NCI-H226 (cell line): ENCODE measurements around the gene TMIGD2.
A peak's percentile ranks its signal among the peaks of the same experiment; 100 is the strongest.
"Not testable (repeated sequence)": the region's sequence is repeated elsewhere in the genome, so short reads cannot be mapped to it uniquely, and the experiment has no call there.

Experiments
- DNase-seq: peaks from one replicate; pipeline ENCODE4 v3.0.0-alpha.2; 2015

Gene TMIGD2

DNA sequence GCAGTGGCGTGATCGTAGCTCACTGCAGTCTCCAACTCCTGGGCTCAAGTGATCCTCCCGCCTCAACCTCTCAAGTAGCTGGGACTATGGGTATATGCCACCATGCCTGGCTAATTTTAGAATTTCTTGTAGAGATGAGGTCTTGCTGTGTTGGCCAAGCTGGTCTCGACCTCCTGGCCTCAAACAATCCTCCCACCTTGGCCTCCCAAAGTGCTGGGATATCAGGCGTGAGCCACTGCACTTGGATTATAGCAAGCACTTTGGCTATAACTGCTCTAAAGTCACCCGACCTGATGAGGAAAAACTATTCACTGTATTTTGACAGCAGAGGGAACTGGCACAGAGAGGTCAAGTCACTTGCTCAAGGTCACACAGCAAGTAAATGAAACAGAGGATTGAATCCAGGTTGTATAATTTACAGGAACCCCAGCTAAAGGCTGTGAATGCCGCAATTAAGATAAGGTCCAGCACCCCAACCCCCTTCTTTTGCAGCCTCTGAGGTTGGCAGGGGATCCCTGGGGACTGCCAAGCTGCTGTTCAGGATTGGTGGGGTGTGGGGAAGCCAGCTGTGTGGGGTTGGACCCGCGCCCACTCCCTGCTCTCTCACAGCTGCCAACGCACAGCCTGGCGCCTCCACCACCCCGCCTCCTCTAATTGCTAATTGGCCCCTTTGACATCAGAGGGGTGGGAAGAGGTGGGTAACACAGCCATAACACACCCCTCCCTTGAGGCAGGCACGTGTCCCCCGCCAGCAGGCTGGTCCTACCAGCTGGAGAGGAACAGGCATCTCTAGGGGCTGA is 6.0 kb downstream of the TMIGD2 start:
- no peak for DNase-seq

DNA sequence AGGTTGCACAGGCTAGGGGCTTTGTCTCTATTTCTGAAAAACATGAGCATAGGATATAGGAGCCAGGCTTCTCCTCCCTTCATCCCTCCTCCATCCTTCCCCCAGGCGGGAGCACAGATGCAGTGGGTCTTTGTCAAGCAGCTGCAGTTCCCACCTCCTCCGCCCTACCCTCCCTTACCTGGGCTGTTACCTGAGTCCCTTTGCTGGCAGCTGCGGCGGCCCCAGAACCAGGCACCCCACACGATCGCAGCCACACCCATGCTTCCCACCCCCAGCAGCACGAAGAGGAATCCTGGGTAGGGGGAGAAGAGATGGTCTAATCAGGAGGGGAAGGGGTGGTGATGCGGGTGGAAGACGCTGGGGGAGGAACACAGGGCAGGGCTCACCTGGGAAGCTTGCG is 7.8 kb downstream of the TMIGD2 start:
- DNase-seq: no peak

DNA sequence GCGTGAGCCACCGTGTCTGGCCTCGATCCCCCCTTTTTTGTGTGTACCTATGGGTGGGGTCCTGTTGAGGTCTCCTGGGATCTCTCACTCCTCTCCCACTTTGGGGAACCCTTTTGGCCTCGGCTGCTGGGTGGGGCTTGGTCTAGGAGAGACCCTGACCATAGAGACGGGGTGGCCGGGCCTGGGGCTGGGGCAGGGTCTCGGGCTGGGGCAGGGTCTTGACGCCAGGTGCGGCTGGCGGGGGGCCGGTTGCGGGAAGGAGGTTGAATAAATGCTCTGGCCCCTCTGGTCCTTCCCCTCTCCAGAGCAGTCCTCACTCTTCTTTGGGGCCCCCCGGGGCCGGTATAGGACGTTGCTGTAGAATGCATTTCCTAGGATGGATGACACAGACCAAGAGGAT is 9.7 kb downstream of the TMIGD2 start:
- DNase-seq: no peak

DNA sequence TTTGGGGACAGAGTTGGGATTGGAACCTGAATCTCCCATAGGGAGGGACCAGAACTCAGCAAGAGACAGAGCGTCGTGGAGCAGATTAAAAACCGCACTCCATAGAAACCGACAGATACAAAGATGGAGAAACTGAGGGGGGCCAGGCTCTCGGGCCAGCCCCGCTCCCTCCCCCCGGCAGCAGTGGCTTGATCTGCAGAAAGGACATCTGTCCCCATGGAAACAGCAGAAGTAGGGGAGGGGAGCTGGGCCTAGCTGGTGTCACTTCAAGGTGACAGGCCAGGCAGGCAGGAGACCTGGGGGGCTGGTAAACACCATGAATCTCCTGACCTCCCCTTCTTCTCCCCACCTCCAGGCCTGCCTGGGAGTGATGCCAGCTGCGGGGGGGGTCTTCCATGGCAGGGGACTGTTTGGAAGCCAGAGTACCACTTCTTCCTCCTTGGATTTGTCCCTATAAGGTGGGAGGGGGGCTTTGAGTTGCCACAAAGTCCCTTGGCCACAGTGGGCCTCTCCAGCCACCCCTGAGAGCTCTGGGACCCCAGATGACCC is 10.9 kb downstream of the TMIGD2 start:
- no peak for DNase-seq

DNA sequence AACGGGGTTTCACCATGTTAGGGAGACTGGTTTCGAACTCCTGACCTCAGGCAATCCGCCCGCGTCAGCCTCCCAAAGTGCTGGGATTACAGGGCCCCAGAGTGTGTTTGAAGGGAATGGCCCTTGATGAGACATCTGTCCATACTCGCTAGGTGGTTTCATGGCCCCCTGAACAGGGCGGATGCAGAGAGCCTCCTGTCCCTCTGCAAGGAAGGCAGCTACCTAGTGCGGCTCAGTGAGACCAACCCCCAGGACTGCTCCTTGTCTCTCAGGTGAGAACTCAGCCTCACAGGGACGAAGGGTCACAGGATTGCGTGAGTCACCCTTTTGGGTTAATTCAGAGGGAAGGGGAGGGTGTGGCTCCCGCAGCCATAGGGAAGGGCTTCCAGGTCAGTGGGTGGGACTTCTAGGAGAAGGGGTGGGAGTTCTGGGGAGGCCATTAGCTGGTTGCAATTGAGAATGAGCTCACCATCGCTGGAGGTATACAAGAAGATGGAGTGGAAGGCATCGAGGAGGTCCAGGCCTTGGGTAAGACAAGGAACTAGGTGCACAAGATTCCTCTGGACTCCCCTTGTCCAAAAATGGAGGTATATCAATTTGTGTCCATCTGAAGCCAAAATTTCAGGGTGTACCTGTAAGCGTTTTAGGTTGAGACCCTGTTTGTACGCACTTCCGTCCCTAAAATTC is 14.0 kb downstream of the TMIGD2 start:
- no peak for DNase-seq

DNA sequence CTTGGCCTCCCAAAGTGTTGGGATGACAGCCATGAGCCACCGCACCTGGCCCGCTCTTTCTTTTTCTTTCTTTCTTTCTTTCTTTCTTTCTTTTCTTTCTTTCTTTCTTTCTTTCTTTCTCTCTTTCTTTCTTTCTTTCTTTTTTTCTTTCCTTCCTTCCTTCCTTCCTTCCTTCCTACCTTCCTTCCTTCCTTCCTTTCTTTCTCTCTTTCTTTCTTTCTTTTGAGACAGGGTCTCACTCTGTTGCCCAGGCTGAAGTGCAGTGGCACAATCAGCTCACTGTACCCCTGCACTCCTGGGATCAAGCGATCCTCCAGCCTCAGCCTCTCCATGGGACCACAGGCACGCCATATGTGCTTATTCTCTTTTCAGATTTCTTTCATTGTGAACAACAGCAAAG is 16.0 kb downstream of the TMIGD2 start:
- not testable (repeated sequence) for DNase-seq

DNA sequence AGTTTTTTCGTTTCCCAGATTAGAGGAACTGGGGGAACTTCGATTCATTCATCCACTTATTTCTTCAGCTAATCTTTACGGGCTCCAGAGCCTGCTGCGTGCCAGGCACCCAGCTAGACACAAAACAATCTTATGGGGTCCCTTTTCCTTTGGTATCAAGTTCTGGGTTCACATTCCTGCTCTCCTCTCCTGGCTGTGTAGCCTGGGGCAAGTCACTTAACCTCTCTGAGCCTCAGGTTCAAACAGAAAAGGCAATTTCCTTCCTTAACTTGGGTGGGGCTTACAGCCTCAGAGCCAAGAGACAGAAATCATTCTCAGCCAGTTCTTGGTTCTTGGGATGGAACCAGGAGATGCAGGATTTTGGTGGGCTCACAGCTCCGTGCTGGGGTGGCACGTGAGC is 17.2 kb downstream of the TMIGD2 start:
- no peak for DNase-seq

DNA sequence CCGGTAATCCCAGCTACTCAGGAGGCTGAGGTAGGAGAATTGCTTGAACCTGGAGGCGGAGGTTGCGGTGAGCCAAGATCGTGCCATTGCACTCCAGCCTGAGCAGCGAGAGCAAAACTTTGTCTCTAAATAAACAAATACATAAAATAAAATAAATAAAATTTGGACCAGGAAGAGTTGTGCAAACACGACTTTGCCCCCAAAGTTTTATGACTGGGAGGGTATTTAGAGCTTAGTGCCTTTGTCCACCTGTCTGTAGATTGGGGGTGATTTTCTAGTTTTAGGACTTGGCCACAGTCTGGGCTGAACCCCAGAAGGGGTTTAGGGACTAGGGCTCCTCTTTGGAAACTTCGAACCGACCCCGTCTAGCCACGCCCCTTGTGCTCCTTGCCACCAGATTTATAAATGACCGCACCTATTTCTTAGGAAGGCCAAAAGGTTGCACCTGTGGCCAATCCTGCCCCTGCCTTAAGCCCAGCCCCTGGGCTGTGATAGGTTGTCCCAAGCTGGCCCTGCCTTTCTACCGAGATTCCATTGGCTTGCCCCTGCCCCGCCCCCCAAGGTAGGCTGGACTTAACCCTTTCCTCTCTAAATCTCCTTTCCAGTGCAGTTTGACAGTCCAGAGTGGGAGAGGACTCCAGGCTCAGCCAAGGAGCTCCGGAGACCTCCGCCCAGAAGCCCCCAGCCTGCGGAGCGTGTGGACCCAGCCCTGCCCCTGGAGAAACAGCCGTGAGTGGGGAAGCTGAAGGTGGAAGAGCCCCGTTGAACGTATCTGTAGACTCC is 17.8 kb downstream of the TMIGD2 start:
- DNase-seq: peak; percentile 21

DNA sequence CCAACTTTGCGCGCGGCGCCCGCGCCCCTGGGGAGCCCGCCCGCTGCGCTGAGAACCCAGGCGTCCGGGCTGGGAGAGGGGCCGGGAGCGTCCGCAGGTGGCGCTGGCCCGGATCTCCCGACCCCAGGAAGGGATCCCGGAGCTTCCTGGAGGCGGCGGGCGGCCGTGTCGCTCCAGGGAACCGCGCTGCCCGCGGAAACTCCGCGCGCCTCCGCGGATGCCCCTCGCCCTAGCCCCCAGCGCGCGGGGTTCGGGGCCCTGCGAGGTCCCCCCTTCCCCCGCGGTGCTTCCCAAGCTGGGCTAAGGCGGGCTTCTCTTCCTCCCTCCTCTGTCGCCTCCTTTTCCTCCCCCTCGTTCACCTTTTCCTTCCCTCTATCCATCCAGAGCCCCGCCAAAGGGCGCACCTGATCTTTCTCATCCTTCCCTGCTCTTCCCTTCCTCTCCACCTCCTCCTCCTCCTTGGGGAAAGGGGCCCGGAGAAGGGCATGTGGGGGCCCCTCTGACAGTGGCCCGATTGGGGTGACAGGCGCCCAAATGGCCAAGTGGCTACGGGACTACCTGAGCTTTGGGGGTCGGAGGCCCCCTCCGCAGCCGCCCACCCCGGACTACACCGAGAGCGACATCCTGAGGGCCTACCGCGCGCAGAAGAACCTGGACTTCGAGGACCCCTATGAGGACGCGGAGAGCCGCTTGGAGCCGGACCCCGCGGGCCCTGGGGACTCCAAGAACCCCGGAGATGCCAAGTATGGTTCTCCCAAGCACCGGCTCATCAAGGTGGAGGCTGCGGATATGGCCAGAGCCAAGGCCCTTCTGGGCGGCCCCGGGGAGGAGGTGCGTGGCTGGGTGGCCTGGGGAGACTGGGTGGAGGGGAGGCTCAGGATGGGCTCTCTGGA is 22.4 kb downstream of the TMIGD2 start:
- no peak for DNase-seq

DNA sequence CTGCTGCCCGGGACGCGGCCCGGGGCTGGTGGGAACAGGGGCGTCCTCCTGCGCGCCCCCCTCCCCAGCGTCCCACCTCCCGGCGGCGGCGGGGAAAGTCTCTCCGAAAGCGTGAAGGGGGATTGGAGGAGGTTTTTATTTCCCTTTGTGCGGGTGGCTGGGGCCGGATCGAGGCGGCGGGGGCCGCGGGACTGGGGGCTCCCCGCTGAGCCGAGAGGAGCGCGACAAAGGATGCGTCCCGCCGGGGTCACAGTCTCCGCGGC is 23.0 kb downstream of the TMIGD2 start:
- DNase-seq: no peak

DNA sequence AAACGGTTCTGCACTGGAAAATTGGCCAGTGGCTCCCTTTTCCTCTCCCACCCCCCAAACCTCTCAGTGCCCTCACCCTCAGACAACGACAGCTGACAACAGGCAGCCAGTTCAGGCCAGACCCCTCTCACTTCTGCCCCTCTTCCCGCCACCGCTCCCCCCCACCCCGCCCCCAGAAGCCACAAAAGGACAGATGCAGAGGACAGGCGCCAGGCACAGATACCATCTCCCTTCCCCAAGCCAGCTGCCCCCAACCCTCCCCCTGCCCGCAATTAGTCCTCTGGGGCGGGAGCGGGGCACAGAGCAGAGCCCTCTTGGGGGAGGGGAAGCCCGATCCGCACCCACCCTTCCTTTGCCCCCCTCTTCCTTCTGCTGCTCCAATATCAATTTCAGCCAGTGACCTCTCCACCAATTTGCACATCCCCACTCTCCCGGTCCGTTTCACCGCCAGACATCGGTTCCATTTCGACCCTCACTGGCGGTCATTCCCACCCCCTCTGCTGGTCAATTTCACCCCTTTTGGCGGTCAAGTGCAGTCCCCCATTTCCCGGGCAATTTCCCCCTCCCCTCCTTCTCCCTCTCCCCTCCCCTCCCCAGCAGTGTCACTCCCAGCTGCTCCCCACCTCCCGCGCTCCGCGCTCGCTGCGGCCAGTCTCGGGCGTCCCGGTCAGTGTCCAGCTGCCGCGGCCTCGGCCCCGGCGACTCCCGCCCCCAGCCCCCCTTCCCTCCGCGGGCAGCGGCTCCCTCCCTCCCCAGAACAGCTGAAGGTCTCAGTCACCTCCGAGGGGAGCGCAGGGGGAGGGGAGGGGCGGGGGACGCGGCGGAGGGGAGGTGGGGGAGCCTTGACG is 23.5 kb downstream of the TMIGD2 start, which contains the start of gene SHD:
TSS of gene SHD (plus strand) at position 848 of the 848 bp plus-strand sequence. CDS start 798 bp downstream, outside the sequence.
- no peak for DNase-seq

DNA sequence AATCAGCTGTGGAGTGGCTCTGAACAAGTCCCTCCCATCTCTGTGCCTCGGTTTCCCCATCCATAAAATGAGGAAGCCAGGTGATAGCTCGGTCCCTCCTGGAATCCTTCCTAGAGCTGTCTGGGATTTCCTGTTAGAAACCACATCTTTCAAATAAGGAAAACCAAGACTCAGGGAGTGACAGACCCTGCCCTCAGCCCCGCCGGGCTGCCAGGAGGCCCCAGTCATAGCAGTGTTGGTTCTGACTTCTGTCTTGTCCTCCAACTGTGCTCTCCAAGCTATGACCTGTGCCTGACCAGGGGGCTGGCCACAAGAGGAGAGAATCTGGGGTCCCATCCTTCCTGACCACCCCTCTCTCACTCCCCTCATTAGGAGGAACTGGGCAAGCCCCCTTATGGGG is 24.2 kb downstream of the TMIGD2 start:
- no peak for DNase-seq

DNA sequence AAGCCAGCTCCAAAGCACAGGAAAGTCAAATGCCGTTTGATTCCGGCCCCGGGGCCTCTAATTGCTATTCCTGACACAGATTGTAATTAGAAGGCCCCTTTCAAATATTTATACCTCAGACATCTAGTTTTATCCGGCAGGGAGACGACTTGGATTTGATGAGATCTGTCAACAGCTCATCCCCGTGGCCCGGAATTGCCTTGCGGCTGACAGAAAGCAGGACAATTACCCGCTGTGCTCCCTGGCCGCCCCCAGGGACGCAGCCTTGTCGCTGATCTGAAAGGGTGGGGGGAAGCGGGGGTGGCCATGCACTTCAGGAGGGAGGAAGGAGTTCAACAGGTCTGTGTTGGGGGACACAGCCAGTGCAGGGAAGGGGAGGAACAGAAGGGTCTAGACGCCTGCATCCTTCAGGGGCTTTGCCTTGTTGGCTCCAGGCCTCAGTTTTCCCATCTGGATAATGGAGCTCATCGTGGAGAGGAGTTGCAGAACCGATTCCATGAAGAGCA is 24.9 kb downstream of the TMIGD2 start:
- no peak for DNase-seq

DNA sequence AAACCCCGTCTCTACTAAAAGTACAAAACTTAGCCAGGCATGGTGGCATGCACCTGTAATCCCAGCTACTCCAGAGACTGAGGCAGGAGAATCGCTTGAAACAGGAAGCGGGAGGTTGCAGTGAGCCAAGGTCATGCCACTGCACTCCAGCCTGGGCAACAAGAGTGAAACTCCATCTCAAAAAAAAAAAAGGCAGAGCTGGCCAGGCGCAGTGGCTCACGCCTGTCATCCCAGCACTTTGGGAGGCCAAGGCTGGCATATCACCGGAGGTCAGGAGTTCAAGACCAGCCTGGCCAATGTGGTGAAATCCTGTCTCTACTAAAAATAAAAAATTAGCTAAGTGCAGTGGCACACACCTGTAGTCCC is 27.9 kb downstream of the TMIGD2 start:
- DNase-seq: not testable (repeated sequence)

DNA sequence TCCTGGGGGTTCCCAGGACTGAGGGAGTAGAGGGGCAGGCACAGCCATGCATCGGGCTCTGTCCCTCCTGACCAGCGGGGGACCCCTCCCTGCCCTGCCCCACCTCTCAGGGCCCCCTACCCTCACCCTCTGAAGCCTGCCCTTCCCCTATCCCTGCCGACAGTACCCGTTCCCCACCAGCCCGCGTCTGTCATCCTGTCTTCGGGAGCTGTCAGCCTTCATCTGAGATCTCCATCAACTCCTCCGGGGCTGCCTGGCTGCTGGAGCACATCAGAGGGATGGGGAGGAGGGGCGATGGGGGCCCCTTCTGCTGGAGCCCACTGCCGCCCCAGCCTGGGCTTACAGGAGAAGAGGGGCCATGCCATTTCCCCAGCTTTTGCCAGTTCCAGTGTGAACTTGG is 29.3 kb downstream of the TMIGD2 start:
- no peak for DNase-seq

DNA sequence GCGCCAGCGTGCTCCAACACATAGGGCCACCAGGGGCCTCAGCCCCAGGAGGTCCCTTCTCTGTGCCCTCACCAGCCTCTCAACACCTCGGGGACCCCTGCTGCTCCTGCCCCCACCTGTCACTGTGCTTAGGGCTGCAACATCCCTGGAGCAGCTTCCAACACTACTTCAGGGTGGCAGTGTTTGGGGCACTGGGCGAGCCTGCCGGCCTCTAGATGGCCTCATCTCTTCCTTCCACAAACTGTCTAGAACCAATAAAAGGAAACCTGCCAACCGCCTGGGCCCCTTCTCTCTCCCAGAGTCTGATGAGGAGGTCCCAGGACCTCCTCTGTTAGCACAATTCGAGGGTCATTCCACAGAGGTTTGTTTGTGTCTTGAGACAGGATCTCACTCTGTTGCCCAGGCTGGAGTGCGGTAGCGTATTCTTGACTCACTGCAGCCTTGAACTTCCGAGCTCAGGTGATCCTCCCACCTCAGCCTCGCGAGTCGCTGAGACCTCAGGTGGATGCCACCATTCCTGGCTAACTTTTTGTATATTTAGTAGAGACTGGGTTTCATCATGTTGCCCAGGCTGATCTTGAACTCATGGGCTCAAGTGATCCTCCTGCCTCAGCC is 33.3 kb downstream of the TMIGD2 start:
- DNase-seq: no peak

DNA sequence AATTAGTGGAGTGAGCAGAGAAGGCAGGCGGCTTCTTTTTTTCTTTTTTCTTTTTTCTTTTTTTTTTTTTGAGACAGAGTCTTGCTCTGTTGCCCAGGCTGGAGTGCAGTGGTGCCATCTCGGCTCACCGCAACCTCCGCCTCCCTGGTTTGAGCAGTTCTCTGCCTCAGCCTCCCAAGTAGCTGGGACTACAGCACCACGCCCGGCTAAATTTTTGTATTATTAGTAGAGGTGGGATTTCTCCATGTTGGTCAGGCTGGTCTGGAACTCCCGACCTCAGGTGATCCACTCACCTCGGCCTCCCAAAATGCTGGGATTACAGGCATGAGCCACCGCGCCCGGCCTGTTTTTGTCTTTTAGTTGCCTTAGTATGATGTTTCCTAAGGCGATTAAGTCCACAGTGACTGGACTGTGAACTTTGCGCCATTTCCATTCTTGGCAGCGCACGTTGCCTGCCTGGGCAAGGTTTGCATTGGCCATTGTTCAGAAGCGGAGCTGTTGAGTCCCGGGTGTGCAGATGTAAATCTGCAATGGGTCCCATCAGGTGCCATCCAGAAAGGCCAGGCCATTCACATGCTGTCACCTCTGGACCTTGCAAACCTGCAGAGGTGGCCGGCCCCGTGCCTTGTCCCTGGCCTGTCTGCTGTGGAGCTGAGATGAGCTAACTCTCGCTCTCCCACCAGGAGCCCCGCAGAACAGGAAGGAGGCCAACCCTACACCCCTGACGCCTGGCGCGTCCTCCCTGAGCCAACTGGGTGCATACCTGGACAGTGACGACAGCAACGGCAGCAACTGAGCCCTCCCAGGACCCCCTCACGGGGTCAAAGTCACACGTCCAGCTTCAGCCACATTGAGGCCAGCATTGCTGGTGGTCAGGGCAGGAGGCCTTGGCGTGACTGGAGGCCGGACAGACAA is 34.0 kb downstream of the TMIGD2 start:
- DNase-seq: no peak

DNA sequence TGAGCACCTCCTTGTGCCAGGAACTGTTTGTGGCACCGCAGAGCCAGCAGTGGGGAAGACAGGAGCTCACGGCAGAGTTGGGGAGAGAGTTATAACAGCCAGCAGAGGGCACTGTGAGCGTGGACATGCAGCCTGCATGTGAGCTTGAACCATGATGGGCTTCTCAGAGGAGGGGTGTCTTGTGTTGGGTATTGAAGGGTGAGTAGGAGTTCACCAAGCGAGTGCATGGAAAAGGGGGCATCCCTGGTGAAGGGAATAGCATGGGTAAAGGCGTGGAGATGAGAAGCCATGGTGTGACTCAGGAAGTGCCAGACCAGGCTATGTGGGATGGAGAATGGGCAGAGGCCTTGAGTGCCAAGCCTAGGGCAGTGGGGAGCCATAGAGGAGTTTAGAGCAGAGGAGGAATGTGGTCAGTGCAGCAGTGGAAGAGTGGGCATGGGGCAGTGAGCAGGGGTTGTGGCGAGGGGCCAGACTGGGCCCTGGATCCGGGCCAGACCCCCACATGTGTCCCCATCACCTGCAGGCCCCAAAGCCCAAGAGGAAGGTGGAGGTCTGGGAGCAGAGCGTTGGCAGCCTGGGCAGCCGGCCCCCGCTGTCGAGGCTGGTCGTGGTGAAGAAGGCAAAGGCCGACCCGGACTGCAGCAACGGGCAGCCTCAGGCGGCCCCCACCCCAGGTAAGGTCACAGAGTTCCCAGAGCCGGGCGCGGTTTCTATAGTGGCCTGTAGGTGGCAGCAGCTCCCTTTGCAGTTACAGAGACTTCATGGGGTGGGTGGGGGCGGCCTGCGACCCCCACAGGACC is 34.9 kb downstream of the TMIGD2 start:
- no peak for DNase-seq
